Trophoblast cell (in vitro differentiated cells and primary cell): ENCODE measurements around the gene PLEKHG4B.

ENCODE experiments used
- DNase-seq, 2 donors: peaks; one replicate each; pipeline ENCODE4 v3.0.0-alpha.2; 2016
- H2AFZ ChIP-seq: 2 replicates; pipeline ENCODE4 v1.6.1; 2013; ENCODE audit warnings: low read length, moderate library complexity, mild to moderate bottlenecking; ENCODE audit not compliant: insufficient read depth, poor library complexity
- H2AK5ac ChIP-seq: 2 replicates; pipeline ENCODE4 v1.6.1; 2013; ENCODE audit warnings: mild to moderate bottlenecking, low read length
- H2BK120ac ChIP-seq: 2 replicates; pipeline ENCODE4 v1.6.1; 2013; ENCODE audit warnings: low read length, mild to moderate bottlenecking, moderate library complexity; ENCODE audit not compliant: insufficient read depth, poor library complexity
- H2BK12ac ChIP-seq: 2 replicates; pipeline ENCODE4 v1.6.1; 2013; ENCODE audit warnings: mild to moderate bottlenecking, low read length, moderate library complexity
- H2BK5ac ChIP-seq: 2 replicates; pipeline ENCODE4 v1.6.1; 2013; ENCODE audit warnings: low read length, low read depth, moderate library complexity, mild to moderate bottlenecking; ENCODE audit not compliant: poor library complexity
- H3K14ac ChIP-seq: 2 replicates; pipeline ENCODE4 v1.6.1; 2013; ENCODE audit warnings: mild to moderate bottlenecking, low read length
- H3K18ac ChIP-seq: 2 replicates; pipeline ENCODE4 v1.6.1; 2013; ENCODE audit warnings: mild to moderate bottlenecking, low read length
- H3K23ac ChIP-seq: 2 replicates; pipeline ENCODE4 v1.6.1; 2013; ENCODE audit warnings: low read length
- H3K27ac ChIP-seq: 2 replicates; pipeline ENCODE4 v1.5.1; 2013; ENCODE audit warnings: low read depth, mild to moderate bottlenecking, inconsistent platforms, low read length, moderate library complexity
- H3K27me3 ChIP-seq: 2 replicates; pipeline ENCODE4 v1.6.1; 2013; ENCODE audit warnings: inconsistent platforms, mild to moderate bottlenecking, low read length, moderate library complexity; ENCODE audit not compliant: insufficient read depth
- H3K36me3 ChIP-seq, 2 experiments: 1 replicate in 1 of 2; 2 replicates in 1 of 2; pipeline ENCODE4 v1.6.1; 2013; ENCODE audit warnings: low read length in 2 of 2, mild to moderate bottlenecking in 2 of 2, moderate library complexity in 1 of 2; ENCODE audit not compliant: insufficient read depth in 2 of 2, control insufficient read depth in 1 of 2
- H3K4ac ChIP-seq: 2 replicates; pipeline ENCODE4 v1.6.1; 2013; ENCODE audit warnings: low read depth, mild to moderate bottlenecking, low read length, moderate library complexity
- H3K4me1 ChIP-seq, 2 experiments: 1 replicate in 1 of 2; 2 replicates in 1 of 2; pipeline ENCODE4 v1.6.1; 2013; ENCODE audit warnings: low read length in 2 of 2, mild to moderate bottlenecking in 2 of 2, moderate library complexity in 1 of 2; ENCODE audit not compliant: insufficient read depth in 2 of 2, control insufficient read depth in 1 of 2
- H3K4me2 ChIP-seq: 2 replicates; pipeline ENCODE4 v1.6.1; 2013; ENCODE audit warnings: inconsistent platforms, mild to moderate bottlenecking, low read length, moderate library complexity
- H3K4me3 ChIP-seq: 2 replicates; pipeline ENCODE4 v1.5.1; 2013; ENCODE audit warnings: mild to moderate bottlenecking, low read depth, low read length, inconsistent platforms
- H3K79me1 ChIP-seq: one replicate; pipeline ENCODE4 v1.6.1; 2013; ENCODE audit warnings: low read length
- H3K79me2 ChIP-seq: 2 replicates; pipeline ENCODE4 v1.6.1; 2013; ENCODE audit warnings: low read length, mild to moderate bottlenecking; ENCODE audit not compliant: control insufficient read depth, insufficient read depth, poor library complexity
- H3K9ac ChIP-seq: 2 replicates; pipeline ENCODE4 v1.6.1; 2013; ENCODE audit warnings: mild to moderate bottlenecking, low read length
- H3K9me3 ChIP-seq: 2 replicates; pipeline ENCODE4 v1.6.1; 2013; ENCODE audit warnings: low read depth, mild to moderate bottlenecking, control low read depth, inconsistent platforms, low read length; ENCODE audit not compliant: insufficient read depth
- H4K12ac ChIP-seq: 2 replicates; pipeline ENCODE4 v1.6.1; 2013; ENCODE audit warnings: low read depth, mild to moderate bottlenecking, low read length, moderate library complexity
- H4K8ac ChIP-seq: 2 replicates; pipeline ENCODE4 v1.6.1; 2013; ENCODE audit warnings: low read depth, mild to moderate bottlenecking, low read length, moderate library complexity
- H4K91ac ChIP-seq: one replicate; pipeline ENCODE4 v1.6.1; 2013; ENCODE audit warnings: low read depth, mild to moderate bottlenecking, low read length, moderate library complexity
- WGBS: extraction: QIAGEN DNeasy Blood & Tissue Kit; methylation state at CpG from one replicate; pipeline ENCODE4 v1.1.7; 2013; ENCODE audit warnings: missing lambda C conversion rate; ENCODE audit not compliant: insufficient read length, insufficient coverage; ENCODE audit errors: extremely low coverage; 5-methylcytosine and 5-hydroxymethylcytosine counted together

The PLEKHG4B gene

GRCh38 chr5:189976-190365, 98.0 kb downstream of the PLEKHG4B start:
- H3K4me1 ChIP-seq: peaks cover 8 to 15% of the 10 kb centered on the region in 2 experiments

GRCh38 chr5:190366-191035, 98.5 kb downstream of the PLEKHG4B start:
- H3K36me3 ChIP-seq: peaks cover 8 to 11% of the 10 kb centered on the region in 2 experiments
- no peak for DNase-seq
- no peak overlapping the region for H4K12ac ChIP-seq
- H3K23ac ChIP-seq: no peak overlapping the region
- H3K14ac ChIP-seq: no peak overlapping the region
- H4K91ac ChIP-seq: no peak overlapping the region
- no CpG with 5 or more reads among the region's 16 CpGs for WGBS
- no peak overlapping the region for H3K4me2 ChIP-seq
- no peak overlapping the region for H2BK12ac ChIP-seq
- H3K27me3 ChIP-seq: no peaks in the 10 kb centered on the region
- no peak overlapping the region for H3K9ac ChIP-seq
- no peak overlapping the region for H3K4ac ChIP-seq
- peaks cover 2% of the 10 kb centered on the region for H3K79me1 ChIP-seq
- no peak overlapping the region for H2AK5ac ChIP-seq
- H2BK120ac ChIP-seq: no peak overlapping the region
- H3K9me3 ChIP-seq: no peaks in the 10 kb centered on the region
- no peaks in the 10 kb centered on the region for H3K79me2 ChIP-seq
- no peak overlapping the region for H4K8ac ChIP-seq
- H3K18ac ChIP-seq: no peak overlapping the region
- H3K4me1 ChIP-seq: peaks cover 6 to 12% of the 10 kb centered on the region in 2 experiments
- H3K4me3 ChIP-seq: no peak overlapping the region
- no peak overlapping the region for H2AFZ ChIP-seq
- no peak overlapping the region for H3K27ac ChIP-seq
- no peak overlapping the region for H2BK5ac ChIP-seq

More at GRCh38 chr5:189976-190365, 98.0 kb downstream of the PLEKHG4B start:
- Histone ChIP-seq H2AK5ac (no peak overlapping the region), H3K14ac (no peak overlapping the region), H3K9me3 (no peaks in the 10 kb centered on the region), H3K4me3 (no peak overlapping the region), H2BK12ac (no peak overlapping the region), H3K4me2 (no peak overlapping the region), H3K9ac (no peak overlapping the region), H3K36me3 (peaks cover 8 to 12% of the 10 kb centered on the region in 2 experiments), H3K27ac (no peak overlapping the region), H3K79me1 (peaks cover 3% of the 10 kb centered on the region), H3K79me2 (no peaks in the 10 kb centered on the region), H2BK120ac (no peak overlapping the region), H3K23ac (no peak overlapping the region), H4K91ac (no peak overlapping the region), H3K27me3 (no peaks in the 10 kb centered on the region), H4K12ac (no peak overlapping the region), H3K4ac (no peak overlapping the region), H2AFZ (no peak overlapping the region), H3K18ac (no peak overlapping the region), H2BK5ac (no peak overlapping the region), H4K8ac (no peak overlapping the region)
- no CpG with 5 or more reads among the region's 11 CpGs for WGBS
- no peak for DNase-seq

GRCh38 chr5:191036-191948, 99.3 kb downstream of the PLEKHG4B start, which contains the start of gene LRRC14B:
LRRC14B (plus strand) TSS chr5:191495; CDS start chr5:191539, 44 bp downstream.
- Histone ChIP-seq H3K36me3 (peaks cover 5 to 8% of the 10 kb centered on the region in 2 experiments), H2BK120ac (no peak within 1 kb of the TSS), H3K79me1 (no peaks in the 10 kb centered on the region), H3K23ac (no peak within 1 kb of the TSS), H3K4ac (no peak within 1 kb of the TSS), H2AK5ac (no peak within 1 kb of the TSS), H3K79me2 (no peaks in the 10 kb centered on the region), H2AFZ (no peak within 1 kb of the TSS), H4K91ac (no peak within 1 kb of the TSS), H3K9me3 (no peaks in the 10 kb centered on the region), H3K9ac (no peak within 1 kb of the TSS), H3K4me1 (peaks cover 2 to 8% of the 10 kb centered on the region in 2 experiments), H4K8ac (no peak within 1 kb of the TSS), H4K12ac (no peak within 1 kb of the TSS), H3K4me2 (no peak within 1 kb of the TSS), H3K18ac (no peak within 1 kb of the TSS), H2BK12ac (no peak within 1 kb of the TSS), H3K27me3 (no peaks in the 10 kb centered on the region), H3K27ac (no peak within 1 kb of the TSS), H3K14ac (no peak within 1 kb of the TSS), H3K4me3 (no peak within 1 kb of the TSS), H2BK5ac (no peak within 1 kb of the TSS)
- peak; percentile 84 to 86 for DNase-seq
- WGBS: no CpG with 5 or more reads among the region's 56 CpGs

- H4K12ac ChIP-seq: no peak overlapping the region
- H3K79me2 ChIP-seq: no peaks in the 10 kb centered on the region
- no peak overlapping the region for H3K18ac ChIP-seq
- H3K14ac ChIP-seq: no peak overlapping the region
- peaks cover 0 to 8% of the 10 kb centered on the region in 2 experiments for H3K4me1 ChIP-seq
- no peak overlapping the region for H3K4me2 ChIP-seq
- H2BK12ac ChIP-seq: no peak overlapping the region
- H3K79me1 ChIP-seq: no peaks in the 10 kb centered on the region
- no peak overlapping the region for H2AFZ ChIP-seq
- H3K9me3 ChIP-seq: no peaks in the 10 kb centered on the region
- no peak for DNase-seq
- no CpG with 5 or more reads among the region's 46 CpGs for WGBS
- no peak overlapping the region for H2BK120ac ChIP-seq
- no peak overlapping the region for H3K23ac ChIP-seq
- no peak overlapping the region for H3K9ac ChIP-seq
- H2AK5ac ChIP-seq: no peak overlapping the region
- no peak overlapping the region for H2BK5ac ChIP-seq
- H3K4me3 ChIP-seq: no peak overlapping the region
- no peak overlapping the region for H4K8ac ChIP-seq
- H3K4ac ChIP-seq: no peak overlapping the region
- H3K27me3 ChIP-seq: no peaks in the 10 kb centered on the region
- peaks cover 0 to 2% of the 10 kb centered on the region in 2 experiments for H3K36me3 ChIP-seq
- no peak overlapping the region for H3K27ac ChIP-seq
- H4K91ac ChIP-seq: no peak overlapping the region
These were observed 100.2 kb downstream of the PLEKHG4B start for GRCh38 chr5:191949-192690.
